HEK293 (cell line): ENCODE measurements around the gene LCNL1.

Experiments
- CTCF ChIP-seq: fragments of 450-650 bp; formaldehyde crosslinking; IDR thresholded peaks from 2 replicates; pipeline ENCODE4 v1.5.1; 2016; ENCODE audit warnings: missing biosample characterization, missing genetic modification characterization
- PRDM10 ChIP-seq: fragments of 450-650 bp; formaldehyde crosslinking; IDR thresholded peaks from 2 replicates; pipeline ENCODE4 v1.5.1; 2016; ENCODE audit warnings: missing biosample characterization, missing genetic modification characterization
- TSHZ1 ChIP-seq: fragments of 450-650 bp; formaldehyde crosslinking; IDR thresholded peaks from 2 replicates; pipeline ENCODE4 v1.5.1; 2016; ENCODE audit warnings: missing biosample characterization, missing genetic modification characterization, borderline replicate concordance
- ZNF747 ChIP-seq: fragments of 450-650 bp; formaldehyde crosslinking; IDR thresholded peaks from 2 replicates; pipeline ENCODE4 v1.5.1; 2016; ENCODE audit warnings: missing biosample characterization, missing genetic modification characterization
- ZSCAN16 ChIP-seq: fragments of 450-650 bp; formaldehyde crosslinking; IDR thresholded peaks from 2 replicates; pipeline ENCODE4 v1.5.1; 2016; ENCODE audit warnings: missing biosample characterization, missing genetic modification characterization

- TF ChIP-seq ZSCAN16 = no peak
- no peak for TF ChIP-seq PRDM10
- TF ChIP-seq CTCF (tag by site-specific recombination) = no peak
- no peak for TF ChIP-seq ZNF747 (tag by site-specific recombination)
- no peak for TF ChIP-seq TSHZ1 (tag by site-specific recombination)
Measured at GRCh38 chr9:136971746-136972145, 11.0 kb upstream of the LCNL1 start.
